MM.1S (cell line): Measurements from ENCODE around the gene FBXL5.

Experiments
- CTCF ChIP-seq: fragments of 300-600 bp; sonication (generic); IDR thresholded peaks from 2 replicates; pipeline ENCODE4 v1.5.1; 2016; ENCODE audit warnings: antibody characterized with exemption, low read length, mixed read lengths
- EZH2phosphoT487 ChIP-seq: fragments of 300-600 bp; sonication (generic); IDR thresholded peaks from 2 replicates; pipeline ENCODE4 v1.6.1; 2018; ENCODE audit warnings: antibody characterized with exemption, low read length

DNA sequence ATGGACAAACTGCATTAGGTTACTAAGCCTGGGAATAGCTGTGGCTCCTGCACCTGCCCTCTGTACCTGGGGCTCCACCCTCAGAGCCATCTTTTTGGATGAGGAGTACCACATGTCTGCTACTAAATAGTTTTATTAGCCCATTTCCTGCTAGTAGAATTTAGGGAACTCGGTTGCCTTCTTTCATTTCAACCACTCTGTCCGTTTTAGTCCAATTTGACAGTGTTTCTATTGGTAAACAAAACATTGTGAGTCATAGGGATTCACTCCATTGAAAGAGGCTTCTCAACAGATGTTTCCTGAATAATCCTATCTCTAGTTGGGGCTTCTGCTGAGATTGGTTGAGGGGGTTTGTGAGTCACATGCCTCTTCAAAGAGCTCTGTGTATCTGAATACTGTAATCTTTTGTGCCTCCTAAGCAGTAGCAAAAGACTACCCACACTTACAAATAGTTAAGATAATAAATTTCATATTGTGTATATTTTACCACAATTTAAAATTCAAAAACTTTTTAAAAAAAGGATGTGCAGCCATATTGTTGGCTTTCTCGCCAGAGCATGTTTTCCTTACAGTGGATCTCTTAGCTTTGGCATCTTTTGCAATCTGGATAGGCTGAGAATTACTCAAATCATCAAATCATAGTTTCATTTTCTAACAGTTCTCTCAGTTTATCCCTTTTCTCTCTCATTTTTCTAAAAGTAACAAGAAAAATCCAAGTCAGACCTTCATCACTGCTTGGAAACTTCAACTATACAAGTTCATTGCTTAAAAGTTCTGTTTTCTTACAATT lies 36.4 kb upstream of the FBXL5 start:
- TF ChIP-seq CTCF (no peak), EZH2phosphoT487 (no peak)
